OCI-LY1 (cell line): Measurements from ENCODE around the gene APOBEC4.

ENCODE experiments used
- H2AFZ ChIP-seq: fragments of 200-600 bp; sonication (generic), shearing (Covaris generic); 2 replicates; pipeline ENCODE4 v1.6.0; 2014; ENCODE audit warnings: antibody characterized with exemption, mild to moderate bottlenecking, low read length
- H3F3A ChIP-seq: fragments of 200-600 bp; sonication (generic), shearing (Covaris generic); 2 replicates; pipeline ENCODE4 v1.6.0; 2014; ENCODE audit warnings: mild to moderate bottlenecking, antibody characterized with exemption, low read length, moderate library complexity; ENCODE audit not compliant: insufficient read depth
- H3K27ac ChIP-seq: fragments of 200-600 bp; sonication (generic); 2 replicates; pipeline ENCODE4 v1.5.1; 2014; ENCODE audit warnings: low read length, mixed run types, mild to moderate bottlenecking, low read depth; ENCODE audit not compliant: poor library complexity, severe bottlenecking
- H3K27me3 ChIP-seq: fragments of 200-600 bp; sonication (generic); 2 replicates; pipeline ENCODE4 v1.6.0; 2014; ENCODE audit warnings: antibody characterized with exemption, mild to moderate bottlenecking, low read length, moderate library complexity; ENCODE audit not compliant: insufficient read depth
- H3K36me3 ChIP-seq: fragments of 200-600 bp; sonication (generic); 2 replicates; pipeline ENCODE4 v1.6.1; 2014; ENCODE audit warnings: mild to moderate bottlenecking, antibody characterized with exemption, low read length, moderate library complexity, mixed read lengths; ENCODE audit not compliant: insufficient read depth
- H3K4me1 ChIP-seq: fragments of 200-600 bp; sonication (generic); 2 replicates; pipeline ENCODE4 v1.5.1; 2014; ENCODE audit warnings: mild to moderate bottlenecking, low read length, moderate library complexity; ENCODE audit not compliant: insufficient read depth, severe bottlenecking
- H3K4me2 ChIP-seq: fragments of 200-600 bp; sonication (generic), shearing (Covaris generic); 2 replicates; pipeline ENCODE4 v1.6.1; 2014; ENCODE audit warnings: low read length
- H3K4me3 ChIP-seq: fragments of 200-600 bp; sonication (generic); 2 replicates; pipeline ENCODE4 v1.5.1; 2014; ENCODE audit warnings: low read length, low read depth, mild to moderate bottlenecking, mixed read lengths; ENCODE audit not compliant: poor library complexity, severe bottlenecking
- H3K79me2 ChIP-seq: fragments of 200-600 bp; shearing (Covaris generic); 2 replicates; pipeline ENCODE4 v1.6.1; 2016; ENCODE audit warnings: mixed run types, low read length, mixed read lengths; ENCODE audit not compliant: insufficient read depth
- H3K9ac ChIP-seq: fragments of 200-600 bp; sonication (generic), shearing (Covaris generic); 2 replicates; pipeline ENCODE4 v1.6.1; 2014; ENCODE audit warnings: mild to moderate bottlenecking, low read length, mixed read lengths
- H3K9me2 ChIP-seq: fragments of 200-600 bp; sonication (generic), shearing (Covaris generic); 2 replicates; pipeline ENCODE4 v1.6.1; 2014; ENCODE audit warnings: low read depth, mild to moderate bottlenecking, low read length, mixed read lengths
- H3K9me3 ChIP-seq: fragments of 200-600 bp; shearing (Covaris generic); 2 replicates; pipeline ENCODE4 v1.6.1; 2014; ENCODE audit warnings: low read length, mixed read lengths
- H4K20me1 ChIP-seq: fragments of 200-600 bp; sonication (generic), shearing (Covaris generic); 2 replicates; pipeline ENCODE4 v1.6.0; 2016; ENCODE audit warnings: mild to moderate bottlenecking, low read length; ENCODE audit not compliant: insufficient read depth
- EZH2 ChIP-seq: fragments of 200-600 bp; sonication (generic), shearing (Covaris generic); IDR thresholded peaks from 2 replicates; pipeline ENCODE4 v1.8.0; 2017; ENCODE audit warnings: borderline replicate concordance, mixed run types, mild to moderate bottlenecking, antibody characterized with exemption, low read length, moderate library complexity, mixed read lengths
- TF ChIP-seq, protein P1 (sequence below): fragments of 200-600 bp; sonication (generic), shearing (Covaris generic); IDR thresholded peaks from 2 replicates; pipeline ENCODE4 v1.5.1; 2017; ENCODE audit warnings: mild to moderate bottlenecking, antibody characterized with exemption, low read length, moderate library complexity, mixed read lengths

The APOBEC4 gene

DNA sequence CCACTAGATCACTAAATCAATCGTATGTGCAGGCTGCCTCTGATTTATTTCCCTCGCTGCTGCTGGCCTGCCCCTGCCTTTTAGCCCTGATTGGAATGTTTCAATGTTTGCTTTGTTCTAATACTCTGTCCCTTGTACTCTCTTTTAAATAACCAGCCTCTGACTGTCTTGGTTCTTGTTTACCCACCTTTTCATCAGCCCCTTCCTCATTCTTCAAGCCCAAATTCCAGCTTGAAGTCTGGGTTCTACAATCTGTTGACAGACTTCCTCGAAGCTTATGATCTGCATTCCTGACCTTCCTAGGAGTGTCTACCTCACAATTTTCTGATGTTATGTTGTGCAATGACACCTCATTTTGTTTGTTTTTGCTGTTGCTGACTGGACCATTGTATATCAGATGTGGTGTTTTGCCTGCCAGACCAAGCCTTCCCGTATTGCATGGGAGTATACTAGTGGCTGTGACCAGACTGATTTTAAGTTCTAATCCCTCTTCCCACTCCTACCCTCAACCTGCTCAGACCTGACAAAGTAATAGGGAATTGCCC is 46.6 kb upstream of the APOBEC4 start:
- TF ChIP-seq EZH2 = no peak
- TF ChIP-seq, protein P1, sequence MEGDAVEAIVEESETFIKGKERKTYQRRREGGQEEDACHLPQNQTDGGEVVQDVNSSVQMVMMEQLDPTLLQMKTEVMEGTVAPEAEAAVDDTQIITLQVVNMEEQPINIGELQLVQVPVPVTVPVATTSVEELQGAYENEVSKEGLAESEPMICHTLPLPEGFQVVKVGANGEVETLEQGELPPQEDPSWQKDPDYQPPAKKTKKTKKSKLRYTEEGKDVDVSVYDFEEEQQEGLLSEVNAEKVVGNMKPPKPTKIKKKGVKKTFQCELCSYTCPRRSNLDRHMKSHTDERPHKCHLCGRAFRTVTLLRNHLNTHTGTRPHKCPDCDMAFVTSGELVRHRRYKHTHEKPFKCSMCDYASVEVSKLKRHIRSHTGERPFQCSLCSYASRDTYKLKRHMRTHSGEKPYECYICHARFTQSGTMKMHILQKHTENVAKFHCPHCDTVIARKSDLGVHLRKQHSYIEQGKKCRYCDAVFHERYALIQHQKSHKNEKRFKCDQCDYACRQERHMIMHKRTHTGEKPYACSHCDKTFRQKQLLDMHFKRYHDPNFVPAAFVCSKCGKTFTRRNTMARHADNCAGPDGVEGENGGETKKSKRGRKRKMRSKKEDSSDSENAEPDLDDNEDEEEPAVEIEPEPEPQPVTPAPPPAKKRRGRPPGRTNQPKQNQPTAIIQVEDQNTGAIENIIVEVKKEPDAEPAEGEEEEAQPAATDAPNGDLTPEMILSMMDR = no peak
- Histone ChIP-seq H3K9ac (no peak overlapping the region), H3K27me3 (no peaks in the 10 kb centered on the region), H2AFZ (no peak overlapping the region), H3K4me2 (no peak overlapping the region), H3K4me3 (no peak overlapping the region), H3K4me1 (no peaks in the 10 kb centered on the region), H3K79me2 (no peaks in the 10 kb centered on the region), H3K9me3 (no peaks in the 10 kb centered on the region), H3K9me2 (no peaks in the 10 kb centered on the region), H3F3A (no peaks in the 10 kb centered on the region), H3K36me3 (no peaks in the 10 kb centered on the region), H3K27ac (no peak overlapping the region), H4K20me1 (no peaks in the 10 kb centered on the region)

DNA sequence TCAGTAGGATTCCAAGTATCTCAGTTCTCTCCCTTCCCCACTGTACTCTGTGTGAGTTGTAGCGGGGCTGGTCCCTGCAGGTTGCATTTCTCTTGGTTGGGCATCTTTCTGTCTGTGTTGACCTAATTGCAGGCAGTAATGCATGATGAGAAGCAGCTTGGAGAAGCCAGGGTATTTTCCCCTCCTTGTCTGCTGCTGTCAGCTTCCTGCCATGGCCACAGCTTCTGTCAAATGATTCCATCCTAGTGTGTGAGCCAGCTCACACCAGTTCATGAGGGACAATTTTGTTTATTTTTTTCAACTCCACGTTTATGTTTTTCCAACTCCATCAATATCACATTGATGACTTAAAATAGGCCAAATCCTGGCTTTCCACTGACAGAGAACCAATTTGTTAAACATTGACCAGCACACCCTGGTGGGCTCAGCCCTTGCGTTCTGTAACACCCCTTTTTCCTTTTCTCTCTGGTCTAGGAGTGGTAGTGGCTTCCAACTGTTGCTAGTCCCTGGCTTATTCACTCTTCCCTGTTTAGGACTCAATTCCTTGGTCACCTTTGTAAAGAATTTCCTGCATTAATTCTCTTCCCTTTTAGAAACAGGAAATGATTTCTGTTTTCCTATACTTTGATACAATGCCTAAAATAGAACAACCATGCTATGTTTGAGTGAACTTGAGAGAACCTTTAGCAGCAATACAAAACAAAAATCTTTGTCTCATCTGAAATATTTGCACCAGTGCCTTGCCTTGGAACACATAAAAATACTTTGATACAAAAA is 44.9 kb upstream of the APOBEC4 start:
- Histone ChIP-seq H2AFZ (no peak overlapping the region), H3K36me3 (no peaks in the 10 kb centered on the region), H3K9ac (no peak overlapping the region), H3K27me3 (no peaks in the 10 kb centered on the region), H3K4me2 (no peak overlapping the region), H3F3A (no peaks in the 10 kb centered on the region), H3K27ac (no peak overlapping the region), H3K79me2 (no peaks in the 10 kb centered on the region), H3K9me3 (no peaks in the 10 kb centered on the region), H3K4me1 (no peaks in the 10 kb centered on the region), H4K20me1 (no peaks in the 10 kb centered on the region), H3K4me3 (no peak overlapping the region), H3K9me2 (no peaks in the 10 kb centered on the region)
- no peak for TF ChIP-seq EZH2
- TF ChIP-seq, protein P1 = no peak

DNA sequence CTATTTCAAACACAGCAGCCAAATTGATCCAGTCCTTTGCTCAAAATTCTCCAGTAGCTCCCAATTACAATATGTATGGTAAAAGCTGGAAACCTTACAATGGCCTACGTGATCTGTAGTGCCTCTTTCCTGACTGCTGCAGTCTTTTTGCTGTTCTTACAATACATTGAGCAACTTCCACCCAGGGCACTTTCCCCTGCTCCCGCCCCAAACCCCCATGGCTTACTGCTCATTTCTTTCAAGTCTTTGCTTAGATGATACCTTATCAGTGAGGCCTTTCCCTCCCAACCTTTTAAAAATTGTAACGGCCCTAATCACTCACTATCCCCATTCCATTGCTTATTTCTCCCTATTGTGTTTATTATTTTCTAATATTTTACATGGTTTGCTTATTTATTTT is 43.9 kb upstream of the APOBEC4 start:
- Histone ChIP-seq H3K9me3 (no peaks in the 10 kb centered on the region), H4K20me1 (no peaks in the 10 kb centered on the region), H3K4me1 (no peaks in the 10 kb centered on the region), H3K4me3 (no peak overlapping the region), H3K4me2 (no peak overlapping the region), H3K27ac (no peak overlapping the region), H3K9me2 (no peaks in the 10 kb centered on the region), H2AFZ (no peak overlapping the region), H3K79me2 (no peaks in the 10 kb centered on the region), H3K36me3 (no peaks in the 10 kb centered on the region), H3F3A (no peaks in the 10 kb centered on the region), H3K27me3 (no peaks in the 10 kb centered on the region), H3K9ac (no peak overlapping the region)
- TF ChIP-seq, protein P1 = no peak
- TF ChIP-seq EZH2 = no peak
